Effector CD4-positive, alpha-beta T cell (primary cell): ENCODE data around the gene CNTN3.

Experiments used
- DNase-seq: peaks from one replicate; pipeline ENCODE4 v3.0.0-alpha.2; 2020

CNTN3 gene

GRCh38 chr3:74607803-74608202 is 6.7 kb downstream of the CNTN3 start:
- no peak for DNase-seq

DNA sequence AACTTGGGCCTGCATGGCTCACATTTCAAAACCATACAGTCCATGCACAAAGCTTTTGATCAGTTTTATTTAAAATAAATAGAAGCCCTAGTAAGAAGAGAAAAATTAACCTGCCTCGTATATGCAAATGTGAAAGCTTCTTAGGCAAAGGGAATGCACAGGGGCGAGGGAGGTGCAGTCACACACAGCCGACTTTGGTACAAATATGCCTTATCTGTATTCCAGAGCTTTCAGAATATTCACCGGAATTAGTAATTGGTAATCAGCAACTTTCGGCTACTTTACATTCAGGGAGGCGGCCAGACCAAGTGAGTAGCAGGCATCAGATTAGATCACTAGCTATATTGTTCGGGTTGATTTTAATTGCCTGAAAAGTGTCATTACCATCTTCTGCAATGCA is 7.5 kb downstream of the CNTN3 start:
- no peak for DNase-seq

DNA sequence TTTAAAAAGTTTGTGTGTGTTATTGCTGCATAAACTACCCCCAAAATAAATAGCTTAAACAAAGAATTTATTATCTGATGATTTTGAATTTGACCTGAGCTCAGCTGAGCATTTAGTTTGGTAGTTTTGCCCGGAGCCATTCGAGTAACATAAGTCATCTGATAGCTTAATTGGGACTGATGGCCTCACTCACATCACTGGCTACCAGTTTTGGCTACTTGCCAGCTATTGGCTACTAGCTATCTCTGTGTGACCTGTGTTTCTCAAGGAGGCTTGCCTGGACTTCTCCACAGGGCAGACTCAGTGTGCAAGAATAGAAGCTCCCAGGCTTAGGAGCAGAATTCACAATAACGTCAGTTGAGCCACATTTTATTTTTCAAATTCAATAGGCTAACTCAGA is 9.0 kb downstream of the CNTN3 start:
- no peak for DNase-seq

GRCh38 chr3:74603292-74603691 is 11.2 kb downstream of the CNTN3 start:
- no peak for DNase-seq

DNA sequence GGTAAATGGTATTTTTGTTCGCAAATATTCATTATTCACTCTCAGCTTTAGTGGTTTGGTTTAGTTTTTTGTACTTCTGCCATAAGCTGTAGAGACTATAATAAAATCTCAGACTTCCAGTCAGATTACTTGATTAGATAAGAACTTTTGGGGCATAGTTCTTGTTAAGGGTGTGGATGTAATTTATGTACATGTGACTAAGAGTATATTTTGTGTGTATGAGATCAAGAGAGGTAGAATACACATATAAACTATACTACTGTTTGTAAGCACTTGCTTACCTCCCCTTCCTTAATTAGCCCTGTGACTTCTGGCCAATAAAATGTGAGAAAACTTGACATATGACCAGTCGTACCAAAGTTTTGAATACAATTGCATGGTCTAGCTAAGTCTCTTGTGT is 12.0 kb downstream of the CNTN3 start:
- DNase-seq, result no peak

DNA sequence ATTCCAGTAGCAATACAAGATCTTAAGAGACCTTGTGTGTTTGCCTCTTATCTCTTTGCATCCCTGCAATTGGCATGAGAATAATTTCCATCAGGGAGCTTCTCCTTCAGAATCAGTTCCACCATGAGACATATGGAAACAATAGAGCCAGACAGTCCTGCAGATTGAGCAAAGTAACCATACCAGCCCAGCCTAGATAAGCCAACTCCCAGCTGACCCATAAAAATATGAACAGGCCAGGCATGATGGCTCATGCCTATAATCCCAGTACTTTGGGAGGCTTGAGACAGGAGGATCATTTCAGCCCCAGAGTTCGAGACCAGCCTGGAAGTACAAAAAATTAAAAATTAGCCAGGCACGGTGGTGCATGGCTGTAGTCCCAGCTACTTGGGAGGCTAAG is 12.7 kb downstream of the CNTN3 start:
- no peak for DNase-seq

GRCh38 chr3:74599564-74599963 is 14.9 kb downstream of the CNTN3 start:
- no peak for DNase-seq

- no peak for DNase-seq
Measured at GRCh38 chr3:74593152-74593551, 21.3 kb downstream of the CNTN3 start.

DNA sequence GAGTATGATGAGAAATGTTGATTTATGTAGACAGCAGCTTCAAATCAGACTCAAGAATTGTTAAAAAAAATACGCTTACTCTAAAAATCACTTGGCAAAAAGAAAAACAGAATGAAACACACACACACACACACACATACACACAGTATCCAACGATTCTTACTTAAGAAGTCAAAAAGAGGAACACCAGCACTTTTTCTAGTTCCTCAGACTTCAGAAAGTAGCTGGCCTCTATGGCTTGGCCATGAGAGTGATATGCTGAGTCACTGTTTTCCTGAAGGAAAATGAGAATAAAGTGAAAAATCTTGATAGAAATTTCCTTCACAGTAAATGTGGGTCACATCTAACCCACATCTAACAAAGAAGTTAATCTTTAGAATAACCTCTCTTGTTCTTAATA is 22.1 kb downstream of the CNTN3 start:
- no peak for DNase-seq

GRCh38 chr3:74591946-74592345 is 22.5 kb downstream of the CNTN3 start:
- DNase-seq, result no peak

- no peak for DNase-seq
Measured at GRCh38 chr3:74591342-74591741, 23.1 kb downstream of the CNTN3 start.

DNA sequence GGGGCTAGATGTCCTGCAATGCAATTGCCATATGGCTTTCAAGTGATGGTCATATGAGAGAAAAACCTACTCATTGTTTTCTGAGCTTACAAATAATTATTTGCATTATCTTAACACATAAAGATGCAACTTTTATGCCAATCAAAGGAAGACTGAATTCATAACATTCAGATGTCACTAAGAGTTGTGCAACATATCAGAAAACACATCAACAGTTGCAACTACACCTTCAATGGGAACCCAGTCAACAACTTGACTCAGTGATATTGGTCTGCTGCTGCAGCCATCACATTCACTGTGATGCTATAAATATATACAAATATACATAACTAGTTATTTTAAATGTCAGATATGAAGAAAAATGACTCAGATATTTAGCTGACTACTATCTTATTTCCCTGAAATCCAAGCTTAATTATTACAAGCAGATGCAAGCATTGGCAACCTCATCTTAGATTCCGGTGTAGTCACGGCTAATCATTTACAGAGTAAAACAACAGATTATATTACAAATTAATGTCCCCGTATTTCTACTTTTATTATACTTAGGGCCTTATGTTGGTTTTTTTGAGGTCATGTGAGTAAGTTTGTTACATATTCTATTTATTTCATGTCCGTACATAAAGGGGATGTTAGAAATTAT is 23.7 kb downstream of the CNTN3 start:
- no peak for DNase-seq

DNA sequence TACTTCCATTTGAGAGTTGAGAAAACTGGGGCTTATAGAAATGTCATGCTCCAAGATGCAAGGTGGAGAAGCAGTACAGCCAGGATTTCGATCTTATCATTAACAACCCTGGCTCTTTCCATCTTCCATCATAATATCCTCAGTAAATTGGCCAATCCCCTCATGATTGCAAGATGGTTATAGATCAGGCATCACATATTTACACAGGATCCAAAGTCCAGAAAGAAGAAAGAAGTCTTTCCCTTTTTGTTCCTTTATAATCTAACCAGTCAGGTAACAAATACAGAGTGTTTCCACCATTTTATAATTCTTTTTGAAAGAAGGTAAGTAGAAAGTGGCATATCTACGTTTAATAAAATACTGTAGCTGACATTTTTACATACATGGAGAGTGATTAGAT is 29.7 kb downstream of the CNTN3 start:
- DNase-seq, result no peak

GRCh38 chr3:74582982-74583381 is 31.5 kb downstream of the CNTN3 start:
- DNase-seq, result no peak

GRCh38 chr3:74575857-74576256 is 38.6 kb downstream of the CNTN3 start:
- no peak for DNase-seq

GRCh38 chr3:74571118-74571517 is 43.3 kb downstream of the CNTN3 start:
- no peak for DNase-seq
